IPS-NIHi11 (cell line): Measurements from ENCODE around the gene DNMT3B.

Experiments
- DNase-seq: peaks from one replicate; pipeline ENCODE4 v3.0.0; 2012; ENCODE audit warnings: mixed read lengths, low spot score

Gene DNMT3B

GRCh38 chr20:32823737-32824588 is 61.8 kb downstream of the DNMT3B start:
- DNase-seq, result no peak

GRCh38 chr20:32828029-32828680 is 66.0 kb downstream of the DNMT3B start:
- no peak for DNase-seq

DNA sequence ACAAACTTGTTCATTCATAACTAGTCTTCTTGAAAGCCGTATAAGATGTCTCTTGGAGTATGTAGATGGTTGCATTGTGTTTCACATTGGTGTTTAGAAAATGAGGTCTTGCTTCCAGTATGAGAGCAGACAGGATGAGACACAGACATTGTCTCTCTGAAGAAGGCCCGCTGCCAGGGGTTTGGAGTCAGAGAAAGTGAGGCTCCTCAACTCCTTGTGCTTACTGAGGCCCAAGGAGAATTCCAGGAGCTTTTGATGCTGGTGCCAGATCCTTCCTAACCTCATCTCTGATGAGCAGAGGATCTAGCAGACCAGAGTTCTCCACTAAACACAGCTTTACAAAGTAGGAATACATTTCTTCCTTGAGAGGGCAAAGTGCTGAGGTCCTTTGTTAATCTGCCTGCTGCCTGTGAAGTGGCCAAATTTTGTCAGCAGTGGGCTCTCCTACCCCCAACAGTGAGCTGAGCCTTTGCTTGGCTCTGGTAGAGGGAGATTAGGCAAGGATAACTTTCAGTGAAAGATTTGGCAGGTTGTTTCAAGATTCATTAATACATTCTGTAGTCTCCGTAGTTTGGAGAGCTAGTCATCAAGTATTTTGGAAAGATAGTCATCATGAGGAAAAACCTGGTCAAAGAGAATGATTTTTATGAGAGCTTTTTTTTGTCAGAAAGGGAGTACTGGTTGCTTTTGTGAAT is 67.3 kb downstream of the DNMT3B start:
- DNase-seq, result no peak

DNA sequence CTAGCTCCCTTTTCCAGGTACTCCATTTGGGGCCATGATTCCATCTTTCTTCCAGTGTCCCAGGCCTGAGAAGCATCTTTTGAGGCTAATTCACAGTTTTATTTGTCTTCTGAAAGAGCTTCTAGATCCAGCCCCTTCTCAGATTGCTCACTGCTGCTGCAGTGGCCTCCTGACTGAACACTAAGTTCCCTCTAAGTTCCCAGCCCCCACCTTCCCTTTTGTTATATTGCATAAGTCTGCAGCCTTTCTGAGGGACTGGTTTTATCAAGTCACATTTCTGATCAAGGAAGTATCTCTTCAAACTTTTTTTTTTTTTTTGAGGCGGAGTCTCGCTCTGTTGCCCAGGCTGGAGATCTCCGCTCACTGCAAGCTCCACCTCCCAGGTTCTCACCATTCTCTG is 68.3 kb downstream of the DNMT3B start:
- DNase-seq, result no peak

- DNase-seq, result no peak
Measured at GRCh38 chr20:32831982-32832381, 69.8 kb downstream of the DNMT3B start.

- DNase-seq, result no peak
Measured at GRCh38 chr20:32832664-32833063, 70.5 kb downstream of the DNMT3B start.

- no peak for DNase-seq
Measured at GRCh38 chr20:32834972-32835371, 72.8 kb downstream of the DNMT3B start.

- DNase-seq, result no peak
Measured at GRCh38 chr20:32837157-32837556, 75.0 kb downstream of the DNMT3B start.

DNA sequence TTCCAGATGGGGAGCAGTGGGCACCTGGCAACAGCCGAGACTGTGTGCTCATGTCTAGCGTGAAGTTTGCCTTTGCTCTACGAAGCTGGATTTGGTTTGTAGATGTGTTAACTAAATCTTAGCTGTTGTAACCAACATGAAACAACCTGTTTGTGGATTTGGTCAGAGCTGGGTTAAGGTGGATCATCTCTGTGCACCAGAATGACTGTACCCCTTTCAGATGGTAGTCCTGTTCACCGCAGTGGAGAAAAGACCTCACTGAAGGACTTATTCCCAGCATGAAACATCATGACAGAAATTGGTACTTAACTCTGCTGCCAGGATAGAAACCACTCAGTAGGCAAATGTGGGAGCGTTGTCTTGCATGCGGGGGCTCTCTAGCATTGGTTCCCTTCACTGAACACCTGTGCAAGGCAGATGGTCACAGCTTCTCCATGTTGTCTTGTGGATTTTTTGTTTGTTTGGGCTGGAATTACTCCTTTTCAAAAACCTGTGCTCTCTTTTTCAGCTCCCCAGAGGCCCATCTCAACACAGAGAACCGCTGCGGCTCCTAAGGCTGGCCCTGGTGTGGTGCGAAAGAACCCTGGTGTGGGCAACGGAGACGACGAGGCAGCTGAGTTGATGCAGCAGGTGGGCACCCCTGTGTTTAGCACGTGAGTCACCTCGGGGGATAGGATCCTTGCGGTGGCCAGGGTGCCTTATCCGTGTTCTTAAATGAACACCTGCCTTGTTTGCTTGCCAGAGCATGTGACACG is 77.2 kb downstream of the DNMT3B start:
- DNase-seq, result no peak

GRCh38 chr20:32839982-32840285 is 77.7 kb downstream of the DNMT3B start:
- no peak for DNase-seq

DNA sequence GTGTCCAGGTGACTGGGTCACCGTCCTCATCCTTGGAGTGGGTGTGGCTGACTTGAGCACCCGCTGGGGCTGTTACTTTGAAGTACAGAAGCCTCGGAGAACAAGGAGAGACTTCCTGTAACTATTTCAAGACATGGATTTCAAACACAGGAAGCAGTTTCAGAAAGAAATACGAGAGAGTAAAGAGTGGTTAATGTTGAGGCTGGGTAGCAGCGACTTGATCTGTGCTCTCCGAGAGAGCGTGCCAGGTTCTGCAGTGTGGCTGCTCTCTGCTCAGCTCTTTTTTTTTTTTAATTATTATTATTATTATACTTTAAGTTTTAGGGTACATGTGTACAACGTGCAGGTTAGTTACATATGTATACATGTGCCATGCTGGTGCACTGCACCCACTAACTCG is 79.0 kb downstream of the DNMT3B start:
- DNase-seq, result no peak

- DNase-seq, result no peak
Measured at GRCh38 chr20:32841632-32842031, 79.4 kb downstream of the DNMT3B start.

- DNase-seq, result no peak
Measured at GRCh38 chr20:32842688-32843524, 80.7 kb downstream of the DNMT3B start.

DNA sequence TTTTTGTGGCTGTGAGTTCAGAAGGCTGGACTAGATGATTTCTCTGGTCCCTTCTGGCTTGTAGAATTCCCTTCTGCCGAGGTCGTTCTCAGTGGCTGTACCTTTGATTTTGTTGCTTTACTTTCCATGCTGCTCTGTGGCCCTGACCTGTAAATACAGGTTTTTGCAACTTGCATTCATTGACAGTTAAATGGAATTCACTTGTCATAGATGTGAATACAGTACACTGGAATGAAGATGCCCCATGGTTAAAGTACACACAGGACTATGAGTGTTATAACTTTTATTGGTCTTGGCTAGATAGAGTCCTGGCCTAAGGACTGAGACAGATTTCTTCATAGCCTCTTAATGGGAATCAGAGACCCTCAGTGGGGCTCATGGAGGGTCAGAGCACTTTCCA is 83.6 kb downstream of the DNMT3B start:
- no peak for DNase-seq

- DNase-seq, result no peak
Measured at GRCh38 chr20:32846852-32847251, 84.7 kb downstream of the DNMT3B start.

GRCh38 chr20:32847964-32848363 is 85.8 kb downstream of the DNMT3B start:
- no peak for DNase-seq

GRCh38 chr20:32848846-32849245 is 86.7 kb downstream of the DNMT3B start:
- DNase-seq, result no peak

DNA sequence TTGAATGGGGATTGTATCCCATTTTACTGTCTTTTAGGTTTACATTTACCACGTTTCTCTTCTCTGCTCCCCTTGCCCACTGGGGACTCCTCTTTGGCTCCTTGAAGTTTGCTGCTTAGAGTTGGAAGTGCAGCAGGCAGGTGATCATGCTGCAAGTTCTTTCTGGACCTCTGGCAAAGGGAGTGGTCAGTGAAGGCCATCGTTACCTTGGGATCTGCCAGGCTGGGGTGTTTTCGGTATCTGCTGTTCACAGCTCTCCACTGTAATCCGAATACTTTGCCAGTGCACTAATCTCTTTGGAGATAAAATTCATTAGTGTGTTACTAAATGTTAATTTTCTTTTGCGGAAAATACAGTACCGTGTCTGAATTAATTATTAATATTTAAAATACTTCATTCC is 87.4 kb downstream of the DNMT3B start:
- no peak for DNase-seq

GRCh38 chr20:32855387-32855786 is 93.2 kb downstream of the DNMT3B start:
- no peak for DNase-seq

DNA sequence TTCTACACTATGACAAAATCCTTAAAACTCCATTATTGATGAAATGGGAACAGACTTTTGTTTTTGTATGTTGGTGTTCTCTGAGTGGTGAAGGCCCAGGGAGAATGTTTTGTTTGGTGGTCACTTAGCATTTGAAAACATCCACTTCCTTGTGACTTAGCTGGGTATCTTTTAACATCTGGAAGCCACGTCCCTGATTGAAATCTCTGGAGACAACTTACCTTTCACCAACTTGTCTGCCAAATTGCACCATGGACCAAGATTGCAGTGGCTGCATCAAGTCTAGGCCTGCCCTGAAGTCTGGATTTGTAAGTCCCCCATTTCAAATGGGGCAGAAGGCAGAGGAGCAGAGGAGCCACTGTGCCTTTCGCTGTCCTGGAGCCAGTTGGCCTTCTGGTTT is 96.0 kb downstream of the DNMT3B start:
- DNase-seq, result peak; percentile 53
